Measurements from ENCODE around the gene ARHGAP4.

Gene ARHGAP4

DNA sequence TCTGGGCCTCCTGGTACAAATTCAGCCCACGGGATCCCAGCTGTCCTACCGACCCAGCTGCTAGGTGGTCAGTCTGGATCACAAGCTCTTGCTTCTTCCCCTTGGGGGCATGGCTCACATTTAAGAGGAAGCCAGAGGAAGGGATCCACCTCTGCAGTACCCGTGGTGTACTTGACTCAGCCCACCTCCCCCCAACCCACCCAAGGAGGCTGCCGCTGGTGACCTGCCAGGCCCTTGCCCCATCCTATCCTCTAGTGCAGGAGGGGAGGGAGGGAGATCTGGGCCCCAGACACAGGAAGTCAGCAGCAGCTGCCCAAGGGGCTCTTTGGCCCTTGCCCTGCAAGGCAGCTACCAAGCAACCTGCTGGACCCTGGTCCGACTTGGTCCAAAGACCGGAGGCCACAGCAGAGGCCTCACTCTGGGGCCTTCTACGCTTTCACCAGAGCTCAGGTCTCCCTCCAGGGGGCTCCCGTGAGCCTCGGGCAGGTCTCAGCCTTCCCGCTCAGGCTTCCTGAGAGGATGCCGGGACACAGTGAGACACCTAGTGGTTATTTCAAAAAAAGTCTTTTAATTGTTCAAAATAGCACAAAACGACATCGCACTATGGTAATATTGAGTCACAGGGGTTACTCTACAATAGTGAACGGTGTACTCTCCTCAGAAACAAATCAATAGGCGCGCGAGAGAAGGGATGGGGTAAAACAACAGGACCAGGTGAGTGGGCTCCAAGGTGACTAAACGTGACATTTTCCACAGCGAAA, 21.1 kb upstream of the ARHGAP4 start:
- peak in 1 of 3 experiments; percentile 61 for DNase-seq (ENCODE audit: low read depth in 2 of 3, low spot score in 2 of 3)

DNA sequence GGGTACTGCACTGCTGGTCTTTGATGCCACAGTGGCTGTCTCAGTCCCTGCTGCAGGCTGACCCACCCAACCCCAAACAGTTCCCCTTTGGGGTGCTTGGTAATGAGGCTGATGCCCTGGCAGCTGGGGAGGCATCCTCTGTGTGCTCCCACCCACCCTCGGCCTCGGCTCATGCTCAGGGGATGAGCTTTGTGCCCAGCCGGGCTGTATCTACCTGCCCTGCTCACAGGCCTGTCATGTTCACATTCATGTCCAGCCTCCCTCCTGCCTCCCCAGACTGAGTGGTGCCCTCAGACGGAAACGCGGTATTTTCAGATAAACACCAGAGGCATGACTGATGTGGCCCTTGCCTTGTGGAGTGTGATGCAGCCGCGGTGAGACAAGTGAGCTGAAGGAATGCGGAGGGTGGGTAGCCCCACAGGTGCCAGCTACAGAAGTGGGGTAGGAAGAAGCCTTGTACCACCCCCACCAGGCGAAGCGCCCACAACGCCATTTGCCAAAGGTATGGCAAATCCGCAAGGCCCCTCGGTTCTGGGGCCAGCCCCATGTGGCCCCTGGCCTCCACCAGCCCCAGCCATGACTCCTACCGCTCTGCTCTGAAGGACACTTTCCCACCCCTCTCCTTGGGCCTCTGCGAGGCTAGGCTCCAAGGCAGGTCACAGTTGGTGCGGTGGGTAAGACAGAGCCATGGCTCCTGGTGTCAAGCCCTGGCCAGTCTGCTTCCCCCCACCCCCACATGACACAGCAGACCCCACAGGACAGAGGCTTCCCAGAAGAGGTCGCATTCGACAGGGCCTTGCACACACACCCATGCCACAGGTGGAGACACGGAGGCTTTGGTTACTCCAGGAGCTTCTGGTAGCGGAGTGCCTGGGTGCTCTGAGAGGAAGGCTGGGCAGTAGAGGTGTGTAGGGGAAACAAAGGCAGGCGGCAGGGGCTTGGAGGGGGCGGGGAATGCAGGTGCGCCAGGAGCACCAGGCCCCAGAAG, 20.2 kb upstream of the ARHGAP4 start:
- no peak for DNase-seq (ENCODE audit: low read depth in 2 of 3, low spot score in 2 of 3)

DNA sequence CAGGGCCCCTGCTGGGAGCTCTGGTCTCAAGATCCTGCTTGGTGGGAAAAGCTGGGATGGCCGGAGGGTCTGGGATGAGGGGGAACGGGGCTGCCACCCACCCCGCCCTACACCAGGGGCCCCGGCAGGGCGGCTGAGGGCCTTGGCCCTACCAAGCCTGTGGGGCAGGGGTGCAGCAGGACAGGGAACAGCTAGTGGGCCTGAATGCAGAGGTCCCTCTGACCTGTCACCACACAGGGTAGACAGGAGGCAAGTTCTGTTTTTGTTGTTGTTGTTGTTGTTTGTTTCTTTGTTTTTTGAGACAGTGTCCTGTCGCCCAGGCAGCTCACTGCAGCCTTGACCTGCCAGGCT, 18.7 kb upstream of the ARHGAP4 start:
- no peak for DNase-seq (ENCODE audit: low read depth in 2 of 3, low spot score in 2 of 3)

DNA sequence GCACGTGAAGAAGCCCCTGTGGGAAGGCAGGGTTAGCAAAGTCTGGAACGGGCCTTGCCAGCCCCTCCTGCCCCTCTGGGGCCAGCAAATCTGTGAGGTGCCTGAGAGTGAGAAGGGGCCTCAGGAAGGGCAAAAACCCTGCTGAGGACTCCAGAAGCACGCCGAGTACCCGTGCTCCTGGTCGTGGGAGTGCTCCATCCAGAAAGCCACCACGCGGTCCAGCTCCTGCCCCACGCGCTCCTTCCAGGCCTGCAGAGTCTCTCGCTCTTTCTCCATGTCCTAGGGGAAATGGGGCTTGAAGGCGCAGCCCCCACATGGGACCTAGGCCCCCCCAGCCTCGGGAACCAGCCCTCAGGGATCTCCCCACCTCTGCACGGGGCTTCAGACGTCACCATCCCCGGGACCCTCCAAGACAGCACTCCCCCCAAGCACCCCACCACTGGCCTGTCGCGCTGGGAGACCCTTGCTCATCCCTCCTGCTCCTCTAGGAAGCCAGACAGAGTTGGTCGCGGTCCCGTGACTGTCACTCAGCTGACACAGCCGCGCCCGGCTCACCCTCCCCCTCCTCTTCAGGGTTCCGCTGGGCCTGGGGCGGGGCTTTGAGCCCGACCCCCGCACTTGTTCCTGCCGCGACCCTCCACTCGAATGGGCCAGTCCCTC, 18.2 kb upstream of the ARHGAP4 start, which contains the start of gene RENBP:
Gene RENBP, minus strand, starts transcription at position 504 of the 660 bp plus-strand sequence. Its CDS starts 33 bp downstream, at position 471.
- no peak for DNase-seq (ENCODE audit: low read depth in 2 of 3, low spot score in 2 of 3)

DNA sequence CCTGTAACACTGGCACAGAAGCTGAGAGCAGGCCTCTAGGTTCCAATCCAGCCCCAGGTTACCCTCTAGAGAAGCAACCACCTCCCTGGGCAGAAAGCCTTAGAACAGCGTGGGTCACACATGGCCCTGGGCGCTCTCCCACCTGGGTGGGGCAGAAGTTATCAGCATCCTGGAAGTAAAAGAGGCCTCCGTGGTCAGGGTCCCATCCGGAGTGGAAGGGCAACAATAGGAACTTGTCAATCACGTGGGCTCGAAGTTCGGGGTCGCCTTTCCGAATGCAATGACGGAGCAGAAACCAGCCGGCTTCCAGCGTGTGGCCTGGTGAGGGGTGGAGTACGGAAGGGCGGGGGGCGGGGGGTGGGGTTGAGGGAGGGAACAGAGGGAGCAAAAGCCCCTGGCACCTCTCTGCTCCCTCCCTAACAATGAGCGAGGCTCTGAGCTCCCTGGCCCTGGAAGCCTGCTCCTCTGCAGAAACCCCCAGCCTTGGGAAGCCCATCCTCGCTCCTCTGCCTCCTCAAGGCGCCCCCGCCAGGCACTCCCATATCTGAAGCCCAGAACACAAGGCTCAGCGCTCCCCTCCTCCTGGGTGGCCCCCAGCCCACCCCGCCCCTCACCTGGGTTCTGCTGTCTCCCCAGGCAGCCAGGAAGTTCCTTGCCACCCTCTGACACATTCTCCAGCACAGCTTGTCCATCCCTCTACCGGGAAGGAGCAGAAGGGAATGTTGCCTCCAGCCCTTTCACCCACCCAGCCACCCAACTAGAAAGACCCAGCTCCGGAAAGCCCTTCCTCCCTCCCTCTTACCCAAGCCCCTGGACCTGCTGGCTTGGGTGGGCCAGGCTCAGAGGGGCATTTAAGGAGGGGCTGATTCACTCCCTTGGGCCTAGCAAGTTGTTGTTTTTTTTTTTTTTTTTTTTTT, 15.5 kb upstream of the ARHGAP4 start:
- no peak for DNase-seq (ENCODE audit: low read depth in 2 of 3, low spot score in 2 of 3)

DNA sequence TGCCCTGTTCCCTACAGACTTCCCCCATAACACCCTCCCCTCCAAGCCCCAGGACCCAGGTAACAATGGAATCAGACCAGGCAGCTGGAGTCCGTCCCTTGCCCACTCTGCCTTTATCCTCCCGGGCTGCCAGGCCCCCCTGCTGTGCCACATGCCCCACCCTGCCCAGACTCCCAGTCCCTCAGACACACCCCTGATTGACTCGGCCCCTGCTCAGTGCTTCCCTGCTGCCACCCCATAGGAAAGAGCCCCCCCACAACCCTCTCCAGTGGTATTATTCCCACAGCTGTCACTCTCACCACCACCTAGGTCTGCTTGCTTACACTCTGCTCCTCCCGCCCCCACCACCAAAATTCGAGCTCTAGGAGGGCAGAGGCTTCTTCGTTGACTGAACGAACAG, 13.5 kb upstream of the ARHGAP4 start:
- no peak for DNase-seq (ENCODE audit: low read depth in 2 of 3, low spot score in 2 of 3)

DNA sequence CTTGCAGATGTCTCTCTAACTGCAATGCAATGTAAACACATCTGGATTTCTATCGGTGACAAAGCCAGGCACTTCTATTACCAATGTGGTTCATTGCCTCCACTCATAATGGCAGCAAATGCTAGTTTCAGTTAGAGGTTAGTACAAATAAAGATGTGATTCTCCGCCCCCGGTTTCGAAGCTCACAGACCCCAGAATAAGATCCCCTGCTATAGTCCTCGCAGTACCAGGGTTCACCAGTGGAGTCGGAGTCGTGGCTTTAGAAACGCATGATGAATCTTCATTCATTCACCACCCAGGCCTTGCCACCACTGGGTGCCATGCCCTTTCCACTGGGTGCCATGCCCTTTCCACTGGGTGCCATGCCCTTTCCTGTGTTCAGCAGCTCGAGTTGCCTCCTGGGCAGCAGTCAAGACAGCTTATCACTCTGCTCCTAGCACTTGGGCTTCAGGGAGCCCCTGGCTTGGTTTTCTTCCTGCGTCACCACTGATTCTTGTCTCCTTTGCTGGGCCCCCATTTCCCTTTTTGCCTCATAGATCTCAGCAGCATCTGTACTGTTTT, 12.2 kb upstream of the ARHGAP4 start:
- DNase-seq (ENCODE audit: low read depth in 2 of 3, low spot score in 2 of 3): no peak

DNA sequence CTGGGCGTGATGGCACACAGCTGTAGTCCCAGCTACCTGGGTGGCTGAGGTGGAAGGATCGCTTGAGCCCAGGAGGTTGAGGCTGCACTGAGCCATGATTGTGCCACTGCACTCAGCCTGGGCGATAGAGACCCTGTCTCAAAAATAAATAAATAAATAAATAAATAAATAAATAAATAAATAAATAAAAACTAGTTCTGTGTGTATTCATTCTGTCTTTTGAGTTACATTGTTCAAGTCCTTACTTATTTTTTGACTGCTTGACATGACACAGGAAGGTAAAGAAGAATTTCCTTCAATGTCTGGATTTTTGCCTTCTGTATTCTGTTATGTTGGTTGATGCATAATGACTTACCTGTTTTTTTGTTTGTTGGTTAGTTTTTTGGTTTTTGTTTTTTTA, 11.0 kb upstream of the ARHGAP4 start:
- no peak for DNase-seq (ENCODE audit: low read depth in 2 of 3, low spot score in 2 of 3)

DNA sequence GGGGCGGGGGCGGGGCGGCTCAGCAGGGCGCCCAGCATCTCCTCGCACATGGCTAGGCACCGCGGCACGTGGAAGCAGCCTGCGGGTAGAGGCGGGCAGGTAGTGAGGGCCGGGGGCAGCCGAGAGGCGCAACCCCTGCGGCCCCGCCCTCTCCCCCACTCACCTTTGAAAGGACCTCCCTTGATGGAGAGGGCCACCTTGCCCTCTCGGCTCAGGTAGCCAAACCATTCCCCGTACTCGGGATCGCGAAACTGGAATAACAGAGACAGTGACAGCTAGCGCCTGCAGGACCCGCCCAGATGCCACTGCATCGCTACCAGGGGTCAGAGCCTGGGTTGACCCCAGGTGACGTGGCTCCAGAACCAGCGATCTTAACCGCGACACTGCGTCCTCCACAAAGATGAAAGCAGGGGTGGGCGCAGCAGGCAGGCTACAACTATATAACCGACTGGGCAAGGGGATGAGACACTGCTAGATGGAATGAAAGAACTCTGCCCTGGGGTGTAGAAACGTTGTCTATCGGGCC, 9.3 kb upstream of the ARHGAP4 start:
- no peak for DNase-seq (ENCODE audit: low read depth in 2 of 3, low spot score in 2 of 3)

DNA sequence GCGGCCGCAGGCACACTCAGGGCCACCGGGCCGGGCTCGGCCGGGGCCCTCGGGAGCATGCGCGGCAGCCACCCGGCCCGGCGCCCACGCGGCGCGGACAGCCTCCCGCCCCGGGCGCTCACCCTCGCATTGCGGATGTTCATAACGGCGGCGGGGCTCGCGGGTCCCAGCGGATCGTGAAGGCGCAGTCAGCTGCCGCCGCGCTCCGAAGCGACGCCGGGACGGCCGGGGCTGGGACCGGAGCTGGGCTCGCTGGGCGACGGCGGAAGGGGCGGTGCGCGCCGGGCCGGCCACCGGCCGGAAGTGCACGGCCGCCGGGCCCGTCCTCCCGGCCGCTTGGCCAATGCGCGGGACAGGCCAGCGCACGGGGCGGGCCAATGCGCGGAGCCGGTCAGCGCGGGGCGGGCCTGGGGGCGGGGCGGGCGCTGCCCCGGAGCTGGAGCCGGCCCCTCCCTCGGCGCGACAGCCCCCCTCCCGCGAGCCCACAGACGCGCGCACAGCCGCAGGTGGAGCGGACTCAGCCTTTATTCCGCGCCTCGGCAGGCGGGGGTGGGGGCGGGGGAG, 8.8 kb upstream of the ARHGAP4 start, which contains the start of gene NAA10:
Gene NAA10, minus strand, starts transcription at position 276 of the 564 bp plus-strand sequence. Its CDS starts 133 bp downstream, at position 143.
- peak in 1 of 3 experiments; percentile 73 for DNase-seq (ENCODE audit: low read depth in 2 of 3, low spot score in 2 of 3)

DNA sequence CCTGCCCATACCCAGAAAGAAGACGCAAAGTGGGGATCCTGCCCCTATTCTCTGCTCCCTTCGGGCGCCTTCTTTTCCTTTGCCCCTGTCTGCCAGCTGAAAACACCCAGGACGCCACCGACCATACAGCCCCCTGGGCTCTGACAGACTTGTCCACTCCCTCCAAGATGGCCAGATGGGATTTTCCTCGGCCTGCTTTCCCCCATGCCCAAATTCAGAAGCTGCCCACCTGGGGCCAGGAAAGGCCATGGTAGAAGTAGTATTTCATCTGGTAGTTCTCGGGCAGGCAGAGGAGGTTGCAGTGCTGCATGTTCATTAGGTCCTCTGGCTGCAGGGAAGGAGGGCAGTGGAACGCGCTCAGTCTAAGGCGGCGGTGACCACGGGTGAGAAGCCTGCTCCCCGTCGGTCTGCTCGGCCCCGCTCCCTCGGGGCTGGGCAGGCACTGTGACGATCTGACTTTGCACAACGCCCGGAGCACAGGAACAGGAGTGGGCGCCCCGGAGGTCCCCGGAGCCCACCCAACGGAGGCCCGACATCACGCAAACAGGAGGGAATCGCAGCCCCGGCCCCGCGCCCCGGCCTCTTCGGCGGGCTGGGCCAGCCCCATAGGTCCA, 8.2 kb upstream of the ARHGAP4 start:
- no peak for DNase-seq (ENCODE audit: low read depth in 2 of 3, low spot score in 2 of 3)

DNA sequence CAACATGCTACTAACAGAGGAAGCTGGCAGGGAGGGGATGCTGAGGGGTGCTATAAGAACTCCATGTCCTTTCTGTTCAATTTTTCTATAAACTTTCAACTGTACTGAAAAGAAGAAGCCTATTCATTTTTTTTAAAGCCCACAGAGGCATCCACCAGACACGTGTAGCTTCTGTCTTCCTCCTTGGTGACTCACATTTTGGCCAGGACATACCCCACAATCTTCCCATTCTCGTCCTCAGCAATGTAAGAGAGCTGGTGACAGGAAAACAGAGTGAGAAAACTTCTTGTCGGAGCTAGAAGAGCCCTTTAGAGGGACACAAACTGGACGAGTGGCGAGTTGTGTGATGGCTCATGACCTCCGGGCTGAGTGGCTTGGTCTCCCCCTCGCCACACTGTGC, 7.7 kb upstream of the ARHGAP4 start:
- DNase-seq (ENCODE audit: low read depth in 2 of 3, low spot score in 2 of 3): no peak

DNA sequence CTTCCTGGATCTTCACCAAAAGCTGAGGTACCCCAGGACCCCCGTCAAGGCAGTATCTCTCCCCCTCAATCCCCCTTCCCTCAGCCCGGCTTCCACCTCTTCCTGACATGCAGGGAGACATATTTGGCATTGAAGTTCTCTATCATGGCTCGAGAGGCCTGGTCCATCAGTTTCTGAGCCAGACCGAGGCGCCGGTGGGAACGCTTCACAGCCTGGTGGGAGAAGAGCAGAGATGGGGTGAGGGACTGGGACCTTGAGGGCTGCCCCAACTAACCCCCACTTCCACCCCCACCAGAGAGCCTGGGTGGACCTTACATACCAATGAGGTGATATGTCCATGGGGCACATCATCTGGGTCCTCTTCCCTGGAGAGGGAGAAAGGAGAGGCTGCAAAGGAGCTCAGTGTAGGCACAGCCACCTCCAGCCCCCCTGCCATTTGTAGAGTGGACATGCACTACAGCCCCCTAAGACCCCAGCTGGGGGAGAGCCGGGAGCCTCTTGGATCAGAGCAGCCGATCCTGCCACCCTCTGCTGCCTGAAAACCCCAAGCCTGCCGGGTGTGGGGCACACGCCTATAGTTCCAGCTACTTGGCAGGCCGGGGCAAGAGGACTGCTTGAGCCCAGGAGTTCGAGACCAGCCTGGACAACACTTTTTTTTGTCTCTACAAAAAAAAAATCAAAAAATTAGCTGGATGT, 6.3 kb upstream of the ARHGAP4 start:
- no peak for DNase-seq (ENCODE audit: low read depth in 2 of 3, low spot score in 2 of 3)

DNA sequence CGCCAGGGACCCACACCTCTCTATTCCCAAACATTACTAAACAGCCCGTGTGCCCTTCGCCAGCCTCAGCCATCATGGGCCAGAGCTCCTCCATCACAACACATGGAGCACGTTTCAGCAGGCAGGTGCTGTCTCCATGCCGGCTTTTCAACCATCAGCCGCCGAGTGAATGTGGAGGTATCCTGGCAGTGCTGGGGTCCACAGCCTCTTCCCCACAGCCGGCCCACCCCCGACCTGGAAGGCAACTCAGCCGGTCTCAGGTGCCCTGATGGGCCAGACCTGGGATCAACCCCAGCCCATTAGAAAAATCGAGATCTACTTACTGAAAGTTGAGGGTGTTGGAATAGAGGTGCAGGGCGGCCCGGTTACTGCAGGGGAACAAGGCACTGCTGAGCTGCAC, 5.7 kb upstream of the ARHGAP4 start:
- no peak for DNase-seq (ENCODE audit: low read depth in 2 of 3, low spot score in 2 of 3)

DNA sequence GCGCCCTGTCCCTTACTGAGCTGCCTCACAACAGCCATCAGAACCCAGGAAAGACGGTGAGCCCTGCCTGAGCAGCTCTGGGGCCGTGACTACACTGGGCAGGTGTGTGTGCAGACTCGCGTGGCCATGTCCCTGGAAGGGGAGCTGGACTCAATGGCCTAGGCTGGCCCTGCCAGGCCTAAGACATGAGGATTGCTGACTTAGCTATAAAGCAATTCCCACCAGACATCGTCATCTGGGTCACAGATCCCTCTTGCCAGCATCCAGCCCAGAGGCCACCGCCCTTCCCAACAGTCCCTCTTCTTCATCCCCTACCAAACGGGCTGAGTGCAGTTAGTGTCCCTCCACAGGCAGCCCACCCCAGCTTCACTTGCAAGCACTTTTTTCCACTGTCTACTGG, 5.1 kb upstream of the ARHGAP4 start:
- no peak for DNase-seq (ENCODE audit: low read depth in 2 of 3, low spot score in 2 of 3)

DNA sequence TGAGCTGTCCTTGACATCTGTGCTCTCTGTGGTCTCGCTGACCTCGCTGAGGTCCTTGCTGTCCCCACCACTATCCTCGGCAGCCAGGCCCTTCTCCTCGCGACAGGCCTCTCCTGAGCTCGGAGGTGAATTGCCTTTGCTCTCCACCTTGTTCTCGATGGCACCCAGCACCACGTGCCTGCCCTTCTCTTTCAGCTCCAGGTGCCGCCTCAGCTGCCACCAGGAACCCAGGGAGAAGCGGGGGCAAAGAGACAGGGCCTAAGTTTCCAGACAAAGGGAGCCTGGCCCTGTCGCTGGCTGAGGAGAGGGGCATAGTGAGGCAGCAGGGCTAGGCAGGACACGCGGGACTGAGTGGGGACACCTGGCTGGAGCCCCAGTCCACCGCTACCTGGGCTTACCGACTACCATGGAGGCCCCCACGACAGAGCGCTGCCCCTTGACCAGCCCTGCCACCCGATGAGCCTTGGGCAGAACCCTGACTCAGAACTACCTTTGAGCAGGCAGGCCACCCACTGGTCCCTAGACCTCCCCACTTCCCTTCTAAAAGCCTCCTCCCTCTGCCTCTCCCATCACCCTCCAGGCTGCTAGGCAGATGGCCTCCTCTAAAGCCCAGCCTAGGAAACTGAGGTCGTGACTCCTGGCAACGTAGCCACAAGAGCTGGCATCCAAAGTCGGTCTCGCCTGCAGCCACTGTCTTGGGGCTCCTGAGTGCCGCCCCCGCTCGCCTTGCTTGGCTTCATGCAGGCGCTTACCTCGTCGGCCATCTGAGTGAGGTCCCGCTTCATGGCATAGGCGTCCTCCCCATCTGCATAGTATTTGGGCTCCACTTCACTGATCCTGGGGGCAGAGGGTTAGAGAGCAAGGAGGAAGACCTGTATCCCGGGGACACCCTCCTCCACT, 4.2 kb upstream of the ARHGAP4 start:
- DNase-seq (ENCODE audit: low read depth in 2 of 3, low spot score in 2 of 3): no peak

DNA sequence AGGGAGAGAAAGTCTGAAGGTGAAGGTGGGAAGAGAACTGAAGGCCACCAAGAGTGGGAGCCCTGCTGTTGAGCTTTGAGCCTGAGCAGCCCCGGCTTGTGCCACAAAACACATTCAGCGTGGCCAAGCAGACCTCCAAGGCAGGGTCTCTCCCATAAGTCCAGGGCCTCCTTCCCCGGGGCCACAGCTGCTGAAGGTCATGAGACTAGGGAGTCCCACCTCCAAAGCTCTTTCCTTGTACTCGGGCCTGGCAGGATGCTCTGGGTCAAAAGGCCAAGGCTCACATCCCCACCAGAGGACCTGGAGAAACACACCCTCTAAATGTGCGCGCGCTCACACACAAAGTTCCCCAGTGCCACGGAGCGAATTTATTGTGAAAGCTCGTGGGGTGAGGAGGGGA, 3.5 kb upstream of the ARHGAP4 start:
- no peak for DNase-seq (ENCODE audit: low read depth in 2 of 3, low spot score in 2 of 3)
